HG03571 (cell line): Measurements from ENCODE around the gene TUBA8.
"Not testable (repeated sequence)": the region's sequence is repeated elsewhere in the genome, so short reads cannot be mapped to it uniquely, and the experiment has no call there.

Experiments
- ATAC-seq: cut with Tn5 transposase; IDR thresholded peaks from one replicate; pipeline ENCODE4 v1.9.1; 2021; ENCODE audit not compliant: unreplicated experiment

TUBA8 gene

DNA sequence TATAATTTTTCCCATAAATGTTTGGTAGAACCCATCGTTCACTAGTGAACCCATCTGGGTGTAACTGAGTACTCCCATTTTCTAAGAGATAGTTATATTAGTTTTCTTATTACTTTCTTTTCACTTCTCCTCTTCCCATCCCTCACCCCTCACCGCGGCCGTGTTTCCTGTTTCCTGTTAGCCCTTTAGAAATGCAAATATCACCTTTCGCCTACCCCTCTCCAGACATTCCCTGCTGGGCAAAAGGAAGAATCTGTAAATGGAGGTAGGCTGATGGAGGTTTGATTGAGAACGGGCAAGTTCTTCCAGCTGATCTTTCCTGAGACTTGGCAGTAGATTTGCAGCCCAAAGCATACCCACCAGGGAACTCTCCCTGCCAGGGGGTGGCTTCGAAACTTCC lies 54.7 kb downstream of the TUBA8 start:
- not testable (repeated sequence) for ATAC-seq

DNA sequence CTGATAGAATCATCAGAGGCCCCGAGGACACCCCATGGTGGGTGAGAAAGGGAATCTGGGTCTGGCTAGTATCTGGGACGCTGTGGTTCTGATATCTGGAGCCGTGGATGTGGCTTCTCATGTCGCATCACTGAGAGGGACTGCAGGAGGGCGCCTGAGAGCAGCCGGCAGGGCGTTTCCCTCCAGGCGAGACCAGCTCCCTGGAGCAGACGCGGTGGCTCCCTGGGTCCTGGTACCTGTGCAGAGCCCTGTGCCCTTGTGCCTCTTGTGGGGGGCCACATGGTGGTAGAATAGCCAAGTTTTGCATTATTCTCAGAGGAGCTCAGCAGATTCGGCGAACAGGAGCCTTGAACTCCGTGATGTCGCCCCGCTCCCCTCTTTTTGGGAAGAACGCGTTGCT lies 59.7 kb downstream of the TUBA8 start:
- not testable (repeated sequence) for ATAC-seq

DNA sequence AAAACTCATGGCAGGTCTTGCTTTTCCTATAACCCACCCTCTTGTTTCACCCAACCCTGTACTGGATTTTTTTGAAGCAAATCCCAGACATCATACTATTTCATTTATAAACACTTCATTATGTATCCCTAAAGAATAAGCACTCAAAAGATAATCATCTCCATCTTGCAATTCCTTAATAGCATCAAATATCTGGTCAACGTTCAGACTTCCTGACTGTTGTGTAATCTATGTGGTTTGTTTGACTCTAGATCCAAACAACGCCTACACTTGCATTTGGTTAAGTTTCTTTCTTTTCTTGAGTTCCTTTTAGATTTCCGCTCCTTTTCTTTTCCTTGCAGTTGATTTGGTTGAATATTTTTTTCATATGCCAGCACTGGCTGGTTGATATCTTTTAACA lies 61.6 kb downstream of the TUBA8 start:
- ATAC-seq: not testable (repeated sequence)

DNA sequence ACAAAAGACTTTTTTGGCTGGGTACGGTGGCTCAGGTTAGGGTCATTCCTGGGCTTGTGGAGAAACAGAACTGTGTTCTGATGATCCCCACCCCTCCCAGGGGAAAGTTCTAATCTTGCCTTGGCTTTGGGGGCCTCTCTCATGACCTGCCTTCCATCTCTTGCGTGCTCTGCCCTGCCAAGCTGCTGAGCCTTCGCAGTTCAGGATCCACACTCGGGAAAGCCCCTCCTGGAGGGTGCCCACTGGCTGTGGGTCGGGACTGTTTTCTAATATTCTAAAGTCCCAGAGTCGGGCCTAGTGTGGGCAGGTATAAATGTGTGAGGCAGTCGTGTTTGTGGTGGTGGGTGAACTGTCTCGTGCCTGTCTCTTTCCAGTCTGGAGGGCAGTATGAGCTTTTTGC lies 62.2 kb downstream of the TUBA8 start:
- ATAC-seq: not testable (repeated sequence)

DNA sequence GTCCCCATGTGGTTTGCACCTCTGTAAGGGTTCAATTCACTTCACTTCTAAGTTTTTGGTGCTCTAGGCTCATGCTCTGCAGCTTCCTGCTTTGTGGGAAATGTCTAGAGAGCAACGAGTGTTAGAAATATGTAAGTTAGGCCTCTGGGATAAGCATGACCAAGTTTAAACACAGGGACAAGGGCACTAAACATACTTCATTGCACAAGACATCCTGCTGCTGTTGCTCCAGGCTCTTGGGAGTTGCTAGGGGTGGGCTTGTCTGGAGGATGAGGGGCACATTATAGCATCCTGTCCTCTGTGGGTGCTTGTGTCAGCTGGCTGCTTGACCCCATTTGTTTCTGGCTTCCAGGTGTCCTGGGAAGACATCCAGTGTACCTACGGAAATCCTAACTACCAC lies 62.8 kb downstream of the TUBA8 start:
- ATAC-seq: not testable (repeated sequence)
